Muscle of leg (tissue), 11 donors: ENCODE data around the gene MAML3. TPM values are rescaled to one million over a fixed set of nuclear protein-coding genes. Genes with fewer than 3 reads are reported as not detected.

Source experiments
- DNase-seq: peaks from one replicate; pipeline ENCODE4 v3.0.0; 2013
- H3K27ac ChIP-seq: one replicate; pipeline ENCODE4 v1.5.1; 2013; ENCODE audit warnings: mild to moderate bottlenecking, low read length, control low read depth
- H3K27me3 ChIP-seq: one replicate; pipeline ENCODE4 v1.6.1; 2013; ENCODE audit warnings: low read length; ENCODE audit not compliant: control insufficient read depth, insufficient read depth
- H3K36me3 ChIP-seq: one replicate; pipeline ENCODE4 v1.6.1; 2013; ENCODE audit warnings: low read length; ENCODE audit not compliant: control insufficient read depth, insufficient read depth
- H3K4me1 ChIP-seq: one replicate; pipeline ENCODE4 v1.6.1; 2013; ENCODE audit warnings: low read length; ENCODE audit not compliant: control insufficient read depth, insufficient read depth
- H3K4me3 ChIP-seq: one replicate; pipeline ENCODE4 v1.5.1; 2013; ENCODE audit warnings: low read length, control low read depth
- H3K9me3 ChIP-seq: replicated peaks from 2 replicates; pipeline ENCODE4 v1.6.1; 2013; ENCODE audit warnings: low read depth, low read length; ENCODE audit not compliant: control insufficient read depth
- WGBS: methylation state at CpG from one replicate; pipeline ENCODE4 v1.1.5; 2013; ENCODE audit warnings: missing lambda C conversion rate; ENCODE audit not compliant: insufficient coverage; 5-methylcytosine and 5-hydroxymethylcytosine counted together
- polyA plus RNA-seq, 8 donors: library from polyadenylated mRNA; unstranded; fragments of 120-200 nt; gene quantifications; one replicate each; pipeline versions ENCODE4 v1.2.1 to v1.2.3, GENCODE V29; 2013; ENCODE audit warnings: inconsistent platforms in 1 of 8, low replicate concordance in 1 of 8; ENCODE audit not compliant: insufficient read length in 8 of 8, insufficient read depth in 1 of 8
- total RNA-seq: library from RNA; stranded (reverse); fragments of 120-200 nt; gene quantifications from one replicate; pipeline ENCODE4 v1.2.4, GENCODE V29; 2013

The MAML3 gene
- total and polyA plus RNA-seq, 9 donors = 3.0 to 5.5 (median 5.0) TPM

DNA sequence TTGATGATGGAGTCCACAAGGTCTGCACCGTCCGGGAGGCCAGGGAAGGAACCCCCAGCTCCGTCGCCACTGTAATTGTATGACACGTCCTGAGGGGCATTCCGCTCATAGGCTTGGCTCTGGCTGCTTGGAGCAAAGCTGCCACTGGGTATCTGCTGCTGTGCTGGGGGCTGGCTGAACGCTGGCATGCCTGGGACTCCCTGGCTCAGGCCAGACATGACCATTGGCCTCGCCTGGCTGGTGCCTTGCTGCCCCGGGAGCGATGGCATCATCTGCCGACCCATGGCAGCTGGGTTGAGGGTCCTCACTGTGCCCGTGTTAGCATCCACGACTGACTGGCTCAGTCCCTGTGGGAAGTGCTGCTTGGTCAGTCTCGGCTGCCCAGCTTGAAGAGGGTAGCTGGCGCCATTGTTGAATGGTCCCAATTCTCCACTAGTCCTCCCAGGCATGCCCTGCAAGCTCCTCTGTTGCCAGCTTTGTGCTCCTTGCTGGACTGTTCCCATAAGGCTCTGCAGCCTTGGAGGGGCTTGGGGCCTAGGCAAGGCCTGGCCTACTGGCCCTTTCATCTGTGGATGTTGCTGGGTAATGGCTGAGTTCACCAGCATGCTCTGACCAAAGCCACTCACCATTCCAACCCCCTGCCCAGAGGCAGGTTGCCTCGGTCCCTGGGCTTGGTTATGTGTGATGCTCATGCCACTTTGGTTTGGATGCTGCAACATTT lies 434.4 kb downstream of the MAML3 start:
- Histone ChIP-seq H3K4me1 (no peaks in the 10 kb centered on the region), H3K27me3 (no peaks in the 10 kb centered on the region), H3K27ac (no peak overlapping the region), H3K36me3 (peaks cover 14% of the 10 kb centered on the region), H3K9me3 (no peaks in the 10 kb centered on the region), H3K4me3 (no peak overlapping the region)
- DNase-seq = no peak
- WGBS = 96% methylated on average over 15 of the region's 16 CpGs

DNA sequence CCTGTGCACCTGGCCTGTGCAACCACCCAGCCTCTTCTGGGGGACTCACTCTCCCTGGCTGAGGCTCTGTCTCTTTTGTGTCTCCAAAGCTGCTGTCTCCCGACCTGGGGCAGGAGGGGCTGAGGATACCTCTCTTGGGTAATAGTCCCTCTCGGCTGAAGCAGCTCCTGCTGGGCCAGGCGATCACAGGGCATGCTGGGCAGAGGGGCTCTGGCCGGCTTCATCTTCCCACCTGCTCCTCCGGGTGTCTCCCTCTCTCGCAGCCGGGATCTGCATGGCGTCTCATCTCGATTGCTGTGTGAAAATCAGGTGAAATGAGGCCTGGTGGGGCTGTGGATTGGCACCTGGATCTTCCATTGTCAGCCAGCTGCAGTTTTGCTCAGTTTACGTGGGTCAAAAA lies 435.2 kb downstream of the MAML3 start:
- no peak overlapping the region for H3K4me3 ChIP-seq
- H3K27me3 ChIP-seq = no peaks in the 10 kb centered on the region
- no peaks in the 10 kb centered on the region for H3K9me3 ChIP-seq
- H3K36me3 ChIP-seq = peaks cover 16% of the 10 kb centered on the region
- no peak for DNase-seq
- WGBS = 85% methylated on average over 10 of the region's 10 CpGs
- H3K4me1 ChIP-seq = no peaks in the 10 kb centered on the region
- H3K27ac ChIP-seq = no peak overlapping the region

DNA sequence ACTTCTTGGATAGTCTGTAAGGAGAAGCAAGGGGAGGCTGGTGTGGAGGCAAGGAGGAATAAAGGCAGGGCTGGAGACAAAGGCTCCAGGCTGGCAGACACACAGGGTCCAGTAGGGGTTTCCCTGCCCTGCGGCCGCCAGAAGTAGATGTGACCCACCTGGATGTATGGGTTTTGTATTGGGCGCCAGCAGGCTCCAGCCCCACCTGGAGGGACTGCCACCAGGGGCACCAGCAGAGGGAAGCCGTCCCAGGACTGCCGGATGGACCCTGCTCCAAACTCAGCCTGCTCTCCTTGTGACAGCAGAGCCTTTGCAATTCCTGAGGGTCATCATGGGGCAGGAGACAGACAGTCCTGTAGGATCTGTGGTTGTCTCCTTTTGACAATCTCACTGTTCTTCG lies 435.6 kb downstream of the MAML3 start:
- H3K27ac ChIP-seq = no peak overlapping the region
- H3K4me3 ChIP-seq = no peak overlapping the region
- H3K27me3 ChIP-seq = no peaks in the 10 kb centered on the region
- no peak for DNase-seq
- 92% methylated on average over 6 of the region's 6 CpGs for WGBS
- H3K4me1 ChIP-seq = no peaks in the 10 kb centered on the region
- peaks cover 16% of the 10 kb centered on the region for H3K36me3 ChIP-seq
- no peaks in the 10 kb centered on the region for H3K9me3 ChIP-seq

DNA sequence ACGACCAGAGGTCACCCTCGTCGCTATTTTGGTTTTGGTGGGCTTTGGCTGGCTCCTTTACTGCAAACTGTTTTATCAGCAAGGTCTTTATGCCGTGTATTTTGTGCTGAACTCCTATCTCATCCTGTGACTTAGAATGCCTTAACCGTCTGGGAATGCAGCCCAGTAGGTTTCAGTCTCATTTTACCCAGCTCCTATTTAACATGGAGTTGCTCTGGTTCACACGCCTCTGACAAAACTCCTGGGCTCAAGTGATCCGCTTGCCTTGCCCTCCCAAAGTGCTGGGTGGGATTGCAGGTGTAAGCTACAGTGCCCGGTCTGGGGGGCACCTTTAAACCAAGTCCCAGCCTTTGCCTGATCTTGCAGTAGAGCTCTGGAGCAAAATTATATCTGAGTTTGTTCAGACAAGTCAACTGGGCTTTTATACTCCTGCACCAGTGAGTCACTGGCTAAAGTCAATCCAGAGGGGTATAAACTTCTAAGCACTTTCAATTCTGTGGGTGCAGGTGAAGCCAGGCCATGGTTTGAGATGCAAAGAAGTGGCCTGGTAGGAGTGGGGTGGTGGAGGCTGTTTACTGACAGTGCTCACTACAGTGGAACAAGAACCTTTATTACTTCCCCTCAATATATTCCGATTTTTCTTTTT lies 438.1 kb downstream of the MAML3 start:
- no peaks in the 10 kb centered on the region for H3K4me1 ChIP-seq
- 91% methylated on average over 6 of the region's 9 CpGs for WGBS
- H3K27me3 ChIP-seq = no peaks in the 10 kb centered on the region
- peaks cover 16% of the 10 kb centered on the region for H3K36me3 ChIP-seq
- H3K4me3 ChIP-seq = no peak overlapping the region
- H3K9me3 ChIP-seq = no peaks in the 10 kb centered on the region
- DNase-seq = no peak
- no peak overlapping the region for H3K27ac ChIP-seq

DNA sequence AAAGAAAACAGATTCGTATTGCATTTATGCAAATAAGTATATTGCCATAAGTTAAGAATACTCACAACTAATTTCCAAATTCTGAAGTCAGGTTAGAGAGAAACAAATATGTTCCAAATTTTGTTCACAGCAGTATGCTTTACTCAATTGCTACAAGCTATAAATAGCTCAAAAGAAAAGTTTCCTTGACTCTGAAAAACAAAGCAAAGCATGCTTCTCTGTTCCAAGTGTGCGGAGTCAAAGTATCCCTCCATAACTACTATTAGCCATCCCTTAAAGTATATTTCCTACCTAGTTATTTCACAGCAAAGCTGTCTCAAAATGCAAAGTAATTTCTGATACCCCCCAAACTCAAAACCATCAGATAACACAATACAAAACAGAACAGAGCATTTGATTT lies 441.1 kb downstream of the MAML3 start:
- Histone ChIP-seq H3K27me3 (no peaks in the 10 kb centered on the region), H3K9me3 (no peaks in the 10 kb centered on the region), H3K27ac (no peak overlapping the region), H3K4me3 (no peak overlapping the region), H3K36me3 (peaks cover 6% of the 10 kb centered on the region), H3K4me1 (peaks cover 2% of the 10 kb centered on the region)
- no CpG with 5 or more reads among the region's 2 CpGs for WGBS
- DNase-seq = peak; percentile 27

DNA sequence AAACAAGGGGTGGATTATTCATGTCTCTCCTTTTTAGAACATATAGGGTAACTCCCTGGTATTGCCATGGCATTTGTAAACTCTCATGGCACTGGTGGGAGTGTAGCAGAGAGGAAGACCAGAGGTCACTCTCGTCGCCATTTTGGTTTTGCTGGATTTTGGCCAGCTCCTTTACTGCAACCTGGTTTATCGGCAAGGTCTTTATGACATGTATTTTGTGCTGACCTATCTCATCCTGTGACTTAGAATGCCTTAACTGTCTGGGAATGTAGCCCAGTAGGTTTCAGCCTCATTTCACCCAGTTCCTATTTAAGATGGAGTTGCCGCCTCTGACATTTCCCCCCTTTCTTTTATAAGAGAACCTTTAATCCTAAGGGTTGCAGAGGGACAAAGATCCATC lies 442.5 kb downstream of the MAML3 start:
- no peaks in the 10 kb centered on the region for H3K9me3 ChIP-seq
- no peak for DNase-seq
- no peak overlapping the region for H3K27ac ChIP-seq
- WGBS = 82% methylated on average over 3 of the region's 4 CpGs
- H3K36me3 ChIP-seq = peaks cover 2% of the 10 kb centered on the region
- H3K4me3 ChIP-seq = no peak overlapping the region
- peaks cover 2% of the 10 kb centered on the region for H3K4me1 ChIP-seq
- H3K27me3 ChIP-seq = no peaks in the 10 kb centered on the region

DNA sequence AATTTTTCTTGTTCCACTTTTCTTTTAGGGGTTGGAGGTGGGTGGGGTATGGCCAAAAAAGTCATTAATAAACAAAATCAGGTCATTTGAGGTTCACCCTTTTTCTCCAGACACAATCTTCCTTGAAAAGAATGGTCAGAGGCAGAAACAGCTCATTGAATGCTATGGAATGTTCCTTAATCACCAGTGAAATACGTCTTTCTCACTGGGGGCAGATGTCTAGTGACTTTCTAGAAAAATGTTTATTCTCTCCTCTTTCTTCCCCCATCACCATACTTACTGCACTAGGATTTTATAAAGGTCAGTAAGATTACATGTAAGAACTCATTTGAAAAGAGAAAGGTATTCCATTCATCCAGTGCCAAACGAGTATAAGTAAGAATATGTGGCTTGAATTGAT lies 443.9 kb downstream of the MAML3 start:
- Histone ChIP-seq H3K4me1 (peaks cover 2% of the 10 kb centered on the region), H3K27ac (no peak overlapping the region), H3K36me3 (peaks cover 5% of the 10 kb centered on the region), H3K9me3 (no peaks in the 10 kb centered on the region), H3K27me3 (no peaks in the 10 kb centered on the region), H3K4me3 (no peak overlapping the region)
- no peak for DNase-seq
- no CpG with 5 or more reads among the region's 2 CpGs for WGBS

DNA sequence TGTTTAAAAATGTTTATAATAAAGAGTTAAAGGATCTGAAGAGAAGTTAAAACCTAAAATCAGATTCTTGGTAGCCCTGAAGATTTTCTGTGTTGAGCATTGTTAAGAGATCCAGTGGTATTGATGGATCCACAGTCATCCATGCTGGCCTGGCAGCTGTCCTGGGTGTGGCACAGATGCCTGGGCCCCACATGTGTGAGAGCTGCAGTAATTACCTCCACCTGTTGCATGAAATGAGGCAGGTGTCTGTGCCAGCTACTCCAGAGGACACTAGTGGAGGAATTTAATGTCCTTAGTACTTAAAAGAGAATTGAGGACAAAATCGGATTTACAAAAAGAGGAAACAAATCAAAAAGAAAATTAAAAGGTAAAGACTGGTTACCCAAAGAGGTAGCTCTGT lies 444.3 kb downstream of the MAML3 start:
- H3K27me3 ChIP-seq = no peaks in the 10 kb centered on the region
- no peaks in the 10 kb centered on the region for H3K9me3 ChIP-seq
- H3K4me1 ChIP-seq = peaks cover 2% of the 10 kb centered on the region
- DNase-seq = peak; percentile 20
- WGBS = no CpG with 5 or more reads among the region's 1 CpG
- no peak overlapping the region for H3K27ac ChIP-seq
- peaks cover 9% of the 10 kb centered on the region for H3K36me3 ChIP-seq
- no peak overlapping the region for H3K4me3 ChIP-seq

DNA sequence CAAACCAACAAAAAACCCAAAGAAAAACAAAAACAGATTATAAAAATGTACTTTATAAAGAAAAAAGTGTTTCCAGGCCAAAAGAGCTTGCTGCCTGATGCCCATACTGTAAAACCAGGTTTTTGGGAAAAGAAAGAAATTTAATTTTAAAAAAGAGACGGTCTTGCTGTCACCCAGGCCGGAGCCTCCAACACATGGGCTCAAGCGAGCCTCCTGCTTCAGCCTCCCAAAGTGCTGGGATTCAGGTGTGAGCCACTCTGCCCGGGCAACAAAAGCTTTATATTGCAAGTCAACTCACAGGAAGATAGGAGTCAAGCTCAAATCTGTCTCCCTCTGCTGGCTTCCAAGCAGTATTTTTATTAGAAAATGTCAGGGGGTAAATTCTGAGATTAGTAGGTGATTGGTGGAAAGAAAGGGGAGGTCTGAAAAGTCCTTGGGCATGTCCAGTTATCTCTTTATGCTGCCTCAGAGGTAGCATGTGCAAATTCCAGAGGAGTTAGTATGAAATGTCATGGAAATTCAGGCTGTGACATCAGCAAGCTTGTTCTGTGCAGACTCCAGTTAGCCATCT lies 449.0 kb downstream of the MAML3 start:
- no peaks in the 10 kb centered on the region for H3K9me3 ChIP-seq
- no peak overlapping the region for H3K27ac ChIP-seq
- H3K36me3 ChIP-seq = peaks cover 15% of the 10 kb centered on the region
- peaks cover 2% of the 10 kb centered on the region for H3K4me1 ChIP-seq
- no peak overlapping the region for H3K4me3 ChIP-seq
- 100% methylated on average over 2 of the region's 4 CpGs for WGBS
- no peak for DNase-seq
- H3K27me3 ChIP-seq = no peaks in the 10 kb centered on the region

DNA sequence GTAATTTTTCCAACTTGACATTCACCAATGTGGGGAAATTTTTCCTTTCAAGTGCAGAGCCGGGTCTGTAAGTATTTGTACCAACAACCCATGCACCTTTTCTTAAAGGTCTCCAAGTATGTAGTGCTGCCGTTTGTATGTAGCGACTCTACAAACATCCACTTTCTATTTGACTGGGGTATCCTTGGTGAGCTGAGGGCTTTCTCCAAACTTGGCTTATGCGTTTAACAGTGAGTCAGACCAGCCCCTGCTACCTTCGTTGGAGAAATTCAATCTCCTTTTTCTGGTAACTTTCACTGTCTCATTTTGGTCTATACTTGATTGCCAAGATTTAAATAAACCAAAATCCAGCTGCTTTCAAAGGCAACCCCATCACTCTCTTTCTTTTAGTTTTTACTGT lies 453.4 kb downstream of the MAML3 start:
- H3K4me3 ChIP-seq = no peak overlapping the region
- peak; percentile 16 for DNase-seq
- 74% methylated on average over 3 of the region's 5 CpGs for WGBS
- H3K36me3 ChIP-seq = peaks cover 23% of the 10 kb centered on the region
- no peaks in the 10 kb centered on the region for H3K4me1 ChIP-seq
- H3K9me3 ChIP-seq = no peaks in the 10 kb centered on the region
- H3K27ac ChIP-seq = no peak overlapping the region
- no peaks in the 10 kb centered on the region for H3K27me3 ChIP-seq
